ENCODE results near the gene PRRG4.

- TF ChIP-seq CTCF (conservative IDR thresholded peaks at IDR 0.05) (no peak), EZH2 (IDR thresholded peaks at IDR 0.05; ENCODE audit: low read depth) (no peak)
Measured at GRCh38 chr11:32884023-32884422, 54.3 kb downstream of the PRRG4 start.

Measured in PC-9 (cell line).